AG04450 (cell line): ENCODE data around the gene NNT. TPM values are rescaled to one million over a fixed set of nuclear protein-coding genes. Genes with fewer than 3 reads are reported as not detected.
"Not testable (repeated sequence)": the region's sequence is repeated elsewhere in the genome, so short reads cannot be mapped to it uniquely, and the experiment has no call there.

Experiments
- CTCF ChIA-PET: fragments of 300-600, 350-600 bp; formaldehyde crosslinking; extraction: SDS; loops from one replicate; lab custom pipeline; 2022; ENCODE audit warnings: antibody characterized with exemption, inconsistent platforms; lab: Charles Lee
- POLR2A ChIA-PET: fragments of 350-600 bp; formaldehyde crosslinking; extraction: SDS; loops from one replicate; lab custom pipeline; 2021; ENCODE audit warnings: antibody characterized with exemption, inconsistent platforms; lab: Yijun Ruan, JAX
- DNase-seq: peaks from one replicate; pipeline ENCODE4 v3.0.0-alpha.2; 2011; ENCODE audit warnings: low read depth, low spot score
- H3K27ac ChIP-seq: one replicate; pipeline ENCODE4 v1.5.1; 2012; ENCODE audit warnings: low read depth, low read length, control low read depth
- H3K27me3 ChIP-seq: one replicate; pipeline ENCODE4 v1.6.0; 2012; ENCODE audit warnings: low read length; ENCODE audit not compliant: control insufficient read depth, insufficient read depth
- H3K4me3 ChIP-seq: 2 replicates; pipeline ENCODE4 v1.5.1; 2011; ENCODE audit warnings: mild to moderate bottlenecking, low read depth, low read length, control low read depth
- H3K9me3 ChIP-seq: 2 replicates; pipeline ENCODE4 v1.5.1; 2012; ENCODE audit warnings: low read length; ENCODE audit not compliant: control insufficient read depth, insufficient read depth
- polyA plus RNA-seq: library from polyadenylated mRNA; depleted of rRNA; stranded (reverse); fragments of >200 nt; gene quantifications from 2 replicates; pipeline ENCODE4 v1.2.3, GENCODE V29; 2011
- TF ChIP-seq, protein P1 (sequence below): IDR thresholded peaks from 2 replicates; pipeline ENCODE4 v1.5.1; 2011; ENCODE audit warnings: low read depth, low read length, control low read depth, inconsistent platforms

The NNT gene
- polyA plus RNA-seq, 1 experiment = 64.6 TPM

DNA sequence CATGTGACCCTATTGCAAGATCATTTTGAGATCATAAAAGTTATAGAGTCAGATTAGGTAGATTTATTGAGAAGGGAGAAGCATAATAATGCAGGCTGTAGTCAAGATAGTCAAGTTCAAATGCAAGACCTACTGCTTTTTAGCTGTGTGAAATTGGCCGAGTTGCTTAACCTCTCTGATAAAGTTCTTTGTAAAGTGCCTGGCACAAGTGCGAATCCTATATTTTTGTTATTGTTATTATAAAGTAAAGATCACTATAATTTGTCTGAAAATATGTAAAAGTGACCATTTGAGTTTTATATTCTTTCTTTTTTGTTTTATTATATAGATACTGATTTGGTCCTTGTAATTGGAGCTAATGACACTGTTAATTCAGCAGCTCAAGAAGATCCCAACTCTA lies 99.3 kb downstream of the NNT start:
- no peak for DNase-seq
- Histone ChIP-seq H3K27ac (no peak overlapping the region), H3K4me3 (no peak overlapping the region), H3K9me3 (no peaks in the 10 kb centered on the region), H3K27me3 (no peaks in the 10 kb centered on the region)
- POLR2A ChIA-PET = no interaction called here
- CTCF ChIA-PET = interaction anchor here (0.6 to 2.2 kb wide), 4 partner anchors 11 to 640 kb away, joined by 3 to 9 read pairs (median 4); no protein-coding TSS in a partner anchor
- TF ChIP-seq, protein P1, sequence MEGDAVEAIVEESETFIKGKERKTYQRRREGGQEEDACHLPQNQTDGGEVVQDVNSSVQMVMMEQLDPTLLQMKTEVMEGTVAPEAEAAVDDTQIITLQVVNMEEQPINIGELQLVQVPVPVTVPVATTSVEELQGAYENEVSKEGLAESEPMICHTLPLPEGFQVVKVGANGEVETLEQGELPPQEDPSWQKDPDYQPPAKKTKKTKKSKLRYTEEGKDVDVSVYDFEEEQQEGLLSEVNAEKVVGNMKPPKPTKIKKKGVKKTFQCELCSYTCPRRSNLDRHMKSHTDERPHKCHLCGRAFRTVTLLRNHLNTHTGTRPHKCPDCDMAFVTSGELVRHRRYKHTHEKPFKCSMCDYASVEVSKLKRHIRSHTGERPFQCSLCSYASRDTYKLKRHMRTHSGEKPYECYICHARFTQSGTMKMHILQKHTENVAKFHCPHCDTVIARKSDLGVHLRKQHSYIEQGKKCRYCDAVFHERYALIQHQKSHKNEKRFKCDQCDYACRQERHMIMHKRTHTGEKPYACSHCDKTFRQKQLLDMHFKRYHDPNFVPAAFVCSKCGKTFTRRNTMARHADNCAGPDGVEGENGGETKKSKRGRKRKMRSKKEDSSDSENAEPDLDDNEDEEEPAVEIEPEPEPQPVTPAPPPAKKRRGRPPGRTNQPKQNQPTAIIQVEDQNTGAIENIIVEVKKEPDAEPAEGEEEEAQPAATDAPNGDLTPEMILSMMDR = no peak

DNA sequence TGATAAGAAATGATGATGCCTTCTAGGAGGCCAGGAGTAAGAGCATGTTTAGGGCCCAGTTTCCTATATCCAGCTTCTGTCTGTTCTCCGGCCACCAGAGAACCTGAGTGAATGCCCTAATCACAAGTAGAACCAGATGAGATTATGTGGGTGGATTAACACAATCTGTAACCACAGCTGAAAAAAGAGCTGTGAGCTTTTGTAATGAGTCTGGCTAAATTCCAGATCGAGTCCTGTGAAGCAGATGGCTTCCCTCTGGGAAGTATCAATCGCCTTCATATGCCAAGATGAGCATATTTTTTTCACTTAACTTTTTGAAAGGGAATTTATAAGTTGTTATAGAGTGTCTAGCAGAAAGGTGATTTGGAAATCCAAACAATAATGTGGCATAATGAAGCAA lies 99.8 kb downstream of the NNT start:
- Histone ChIP-seq H3K27me3 (no peaks in the 10 kb centered on the region), H3K27ac (no peak overlapping the region), H3K4me3 (no peak overlapping the region), H3K9me3 (no peaks in the 10 kb centered on the region)
- TF ChIP-seq, protein P1 = no peak
- DNase-seq = no peak
- POLR2A ChIA-PET = no interaction called here
- CTCF ChIA-PET = interaction anchor here (1.3 to 2.2 kb wide), 3 partner anchors 12 to 72 kb away, joined by 3 to 9 read pairs (median 4); no protein-coding TSS in a partner anchor

DNA sequence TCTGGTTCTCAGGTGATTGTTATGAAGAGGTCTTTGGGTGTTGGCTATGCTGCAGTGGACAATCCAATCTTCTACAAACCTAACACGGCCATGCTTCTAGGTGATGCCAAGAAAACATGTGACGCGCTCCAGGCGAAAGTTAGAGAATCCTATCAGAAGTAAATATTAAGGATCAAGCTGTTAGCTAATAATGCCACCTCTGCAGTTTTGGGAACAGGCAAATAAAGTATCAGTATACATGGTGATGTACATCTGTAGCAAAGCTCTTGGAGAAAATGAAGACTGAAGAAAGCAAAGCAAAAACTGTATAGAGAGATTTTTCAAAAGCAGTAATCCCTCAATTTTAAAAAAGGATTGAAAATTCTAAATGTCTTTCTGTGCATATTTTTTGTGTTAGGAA lies 101.3 kb downstream of the NNT start:
- no peak overlapping the region for H3K4me3 ChIP-seq
- TF ChIP-seq, protein P1 = no peak
- POLR2A ChIA-PET = no interaction called here
- H3K27me3 ChIP-seq = no peaks in the 10 kb centered on the region
- H3K27ac ChIP-seq = no peak overlapping the region
- DNase-seq = no peak
- CTCF ChIA-PET = no interaction called here
- no peaks in the 10 kb centered on the region for H3K9me3 ChIP-seq

DNA sequence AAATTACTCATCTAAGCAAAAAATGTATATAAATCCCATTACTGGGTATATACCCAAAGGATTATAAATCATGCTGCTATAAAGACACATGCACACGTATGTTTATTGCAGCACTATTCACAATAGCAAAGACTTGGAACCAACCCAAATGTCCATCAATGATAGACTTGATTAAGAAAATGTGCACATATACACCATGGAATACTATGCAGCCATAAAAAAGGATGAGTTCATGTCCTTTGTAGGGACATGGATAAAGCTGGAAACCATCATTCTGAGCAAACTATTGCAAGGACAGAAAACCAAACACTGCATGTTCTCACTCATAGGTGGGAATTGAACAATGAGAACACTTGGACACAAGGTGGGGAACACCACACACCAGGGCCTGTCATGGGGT lies 103.6 kb downstream of the NNT start:
- POLR2A ChIA-PET, H3K27me3 ChIP-seq, CTCF ChIA-PET, DNase-seq, H3K27ac ChIP-seq, H3K9me3 ChIP-seq, H3K4me3 ChIP-seq: not testable (repeated sequence)

DNA sequence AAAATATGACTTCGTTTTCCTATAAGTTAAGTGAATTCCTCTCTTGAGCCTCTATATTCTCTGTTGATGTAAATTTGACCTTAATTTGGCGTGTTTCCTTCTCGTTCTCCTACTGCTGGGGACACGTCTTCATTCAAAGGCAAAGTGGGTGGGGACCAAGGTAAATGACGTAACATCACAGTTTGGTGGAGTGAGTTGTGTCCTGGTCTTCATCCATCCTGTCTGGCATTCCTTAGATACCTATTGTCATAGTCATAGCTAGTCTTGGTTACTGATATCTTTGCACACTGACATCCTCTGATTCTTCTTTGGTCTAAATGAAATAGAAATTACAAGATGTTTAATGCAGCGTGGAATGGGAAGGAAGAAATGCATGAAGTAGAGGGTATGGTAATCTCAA lies 108.5 kb downstream of the NNT start:
- Histone ChIP-seq H3K27me3 (no peaks in the 10 kb centered on the region), H3K27ac (no peak overlapping the region), H3K4me3 (no peak overlapping the region), H3K9me3 (no peaks in the 10 kb centered on the region)
- ChIA-PET POLR2A (no interaction called here), CTCF (no interaction called here)
- no peak for DNase-seq
- TF ChIP-seq, protein P1 = no peak
